DOHH2 (cell line): ENCODE results near the gene USP35.
A peak's percentile ranks its signal among the peaks of the same experiment; 100 is the strongest.

Experiments used
- H3F3A ChIP-seq: fragments of 200-600 bp; sonication (generic), shearing (Covaris generic); 2 replicates; pipeline ENCODE4 v1.6.0; 2016; ENCODE audit warnings: antibody characterized with exemption, mild to moderate bottlenecking; ENCODE audit not compliant: control insufficient read depth, insufficient read depth
- H3K27ac ChIP-seq: fragments of 200-600 bp; sonication (generic); 2 replicates; pipeline ENCODE4 v1.5.1; 2014; ENCODE audit warnings: low read depth, mild to moderate bottlenecking, low read length, moderate library complexity
- H3K27me3 ChIP-seq: fragments of 200-600 bp; sonication (generic); 2 replicates; pipeline ENCODE4 v1.6.1; 2014; ENCODE audit warnings: mild to moderate bottlenecking, low read length, mixed read lengths; ENCODE audit not compliant: control insufficient read depth
- H3K36me3 ChIP-seq: fragments of 200-600 bp; sonication (generic); 2 replicates; pipeline ENCODE4 v1.6.1; 2014; ENCODE audit warnings: mild to moderate bottlenecking, low read length, moderate library complexity, mixed read lengths; ENCODE audit not compliant: control insufficient read depth
- H3K4me1 ChIP-seq: fragments of 200-600 bp; sonication (generic); 2 replicates; pipeline ENCODE4 v1.6.1; 2014; ENCODE audit warnings: mild to moderate bottlenecking, low read length, mixed read lengths; ENCODE audit not compliant: control insufficient read depth
- H3K4me2 ChIP-seq: fragments of 200-600 bp; sonication (generic); 2 replicates; pipeline ENCODE4 v1.6.0; 2014; ENCODE audit warnings: mild to moderate bottlenecking, low read length, moderate library complexity
- H3K4me3 ChIP-seq: fragments of 200-600 bp; sonication (generic); 2 replicates; pipeline ENCODE4 v1.5.1; 2014; ENCODE audit warnings: mild to moderate bottlenecking, low read length, mixed read lengths
- H3K79me2 ChIP-seq: fragments of 200-600 bp; sonication (generic); 2 replicates; pipeline ENCODE4 v1.6.1; 2014; ENCODE audit warnings: mild to moderate bottlenecking, low read length, mixed read lengths; ENCODE audit not compliant: control insufficient read depth
- H3K9me2 ChIP-seq: fragments of 200-600 bp; sonication (generic); replicated peaks from 2 replicates; pipeline ENCODE4 v1.6.1; 2014; ENCODE audit warnings: mild to moderate bottlenecking, low read length, mixed read lengths; ENCODE audit not compliant: control insufficient read depth
- H3K9me3 ChIP-seq: fragments of 200-600 bp; sonication (generic); 2 replicates; pipeline ENCODE4 v1.6.1; 2014; ENCODE audit warnings: antibody characterized with exemption, low read length, mixed read lengths; ENCODE audit not compliant: control insufficient read depth, insufficient read depth
- H4K20me1 ChIP-seq: fragments of 200-600 bp; sonication (generic); 2 replicates; pipeline ENCODE4 v1.6.0; 2014; ENCODE audit warnings: low read depth, mild to moderate bottlenecking, antibody characterized with exemption, low read length, moderate library complexity; ENCODE audit not compliant: control insufficient read depth, insufficient read depth
- CTCF ChIP-seq: fragments of 200-600 bp; sonication (generic); IDR thresholded peaks from one replicate; pipeline ENCODE4 v1.5.1; 2014; ENCODE audit warnings: antibody characterized with exemption, mild to moderate bottlenecking, low read depth, low read length; ENCODE audit not compliant: poor library complexity, severe bottlenecking
- EZH2phosphoT487 ChIP-seq: fragments of 200-600 bp; sonication (generic); IDR thresholded peaks from 2 replicates; pipeline ENCODE4 v1.6.1; 2017; ENCODE audit warnings: borderline replicate concordance, mild to moderate bottlenecking, antibody characterized with exemption, low read length, moderate library complexity, mixed read lengths

USP35 gene

GRCh38 chr11:78188286-78189173, at the start of gene USP35, which contains the start of gene KCTD21:
Gene USP35 (plus strand): TSS chr11:78188919. CDS start chr11:78196246, 7,327 bp downstream.
Gene KCTD21 (minus strand): TSS chr11:78188626. CDS start chr11:78174554, 14,072 bp downstream.
- H3F3A ChIP-seq: 0 out of 2 replicates have a peak, but pooled peaks cover 5% of the 10 kb centered on the region
- H3K36me3 ChIP-seq: no peaks in the 10 kb centered on the region
- H3K4me1 ChIP-seq: peaks cover 26% of the 10 kb centered on the region
- peak within 1 kb of the TSS; percentile 95 for H3K4me3 ChIP-seq
- H3K27me3 ChIP-seq: no peaks in the 10 kb centered on the region
- no peaks in the 10 kb centered on the region for H4K20me1 ChIP-seq
- H3K4me2 ChIP-seq: peak within 1 kb of the TSS; percentile 87
- no peak within 1 kb of the TSS for H3K27ac ChIP-seq
- TF ChIP-seq CTCF (no peak), EZH2phosphoT487 (no peak)
- no peaks in the 10 kb centered on the region for H3K9me3 ChIP-seq
- no peaks in the 10 kb centered on the region for H3K9me2 ChIP-seq
- no peaks in the 10 kb centered on the region for H3K79me2 ChIP-seq

GRCh38 chr11:78139422-78140391, 49.0 kb upstream of the USP35 start, which contains the start of gene ALG8:
Gene ALG8 (minus strand): TSS chr11:78139626. CDS start chr11:78139588, 38 bp downstream.
- no peaks in the 10 kb centered on the region for H3K27me3 ChIP-seq
- peak within 1 kb of the TSS; percentile 96 for H3K4me3 ChIP-seq
- no peaks in the 10 kb centered on the region for H3K9me3 ChIP-seq
- H3K27ac ChIP-seq: peak within 1 kb of the TSS; percentile 58
- no peaks in the 10 kb centered on the region for H3F3A ChIP-seq
- peaks cover 57% of the 10 kb centered on the region for H3K79me2 ChIP-seq
- H3K9me2 ChIP-seq: no peaks in the 10 kb centered on the region
- peak within 1 kb of the TSS; percentile 88 for H3K4me2 ChIP-seq
- H3K36me3 ChIP-seq: peaks cover 44% of the 10 kb centered on the region
- H3K4me1 ChIP-seq: peaks cover 36% of the 10 kb centered on the region
- H4K20me1 ChIP-seq: no peaks in the 10 kb centered on the region
- TF ChIP-seq CTCF (no peak), EZH2phosphoT487 (no peak)

GRCh38 chr11:78140392-78141077, 48.2 kb upstream of the USP35 start:
- Histone ChIP-seq H3K4me3 (peak overlapping the region; percentile 96), H3K9me2 (no peaks in the 10 kb centered on the region), H3K36me3 (peaks cover 36% of the 10 kb centered on the region), H3K9me3 (no peaks in the 10 kb centered on the region), H3K4me2 (peak overlapping the region; percentile 88), H3F3A (no peaks in the 10 kb centered on the region), H4K20me1 (no peaks in the 10 kb centered on the region), H3K27me3 (no peaks in the 10 kb centered on the region), H3K27ac (no peak overlapping the region), H3K4me1 (peaks cover 36% of the 10 kb centered on the region), H3K79me2 (peaks cover 49% of the 10 kb centered on the region)
- no peak for TF ChIP-seq CTCF
- TF ChIP-seq EZH2phosphoT487: no peak
